SK-N-SH treated with all-trans-retinoic acid at 6 μM for 48 hours (cell line): ENCODE data around the gene NACC1.

ENCODE experiments used
- CREB5 ChIP-seq: fragments of 250-450 bp; sonication (Bioruptor Pico); IDR thresholded peaks from 2 replicates; pipeline ENCODE4 v1.5.1; 2020; ENCODE audit warnings: low read depth, mild to moderate bottlenecking, moderate library complexity
- PATZ1 ChIP-seq: fragments of 250-450 bp; sonication (Bioruptor Pico); IDR thresholded peaks from 2 replicates; pipeline ENCODE4 v1.8.0; 2020; ENCODE audit warnings: mild to moderate bottlenecking, moderate library complexity, borderline replicate concordance
- SNAI2 ChIP-seq: fragments of 250-450 bp; sonication (Bioruptor Pico); IDR thresholded peaks from 2 replicates; pipeline ENCODE4 v1.5.0; 2020; ENCODE audit warnings: mild to moderate bottlenecking, moderate library complexity
- ZC3H10 ChIP-seq: fragments of 250-450 bp; sonication (Bioruptor Pico); IDR thresholded peaks from 2 replicates; pipeline ENCODE4 v1.5.1; 2021; ENCODE audit warnings: mild to moderate bottlenecking, moderate library complexity
- ZFP30 ChIP-seq: fragments of 450-650 bp; formaldehyde crosslinking; IDR thresholded peaks from 2 replicates; pipeline ENCODE4 v1.5.0; 2022; ENCODE audit warnings: mild to moderate bottlenecking, moderate library complexity
- ZNF8 ChIP-seq: fragments of 450-650 bp; formaldehyde crosslinking; IDR thresholded peaks from 2 replicates; pipeline ENCODE4 v1.5.0; 2020; ENCODE audit warnings: mild to moderate bottlenecking, moderate library complexity

- TF ChIP-seq ZC3H10 (CRISPR knock-in tag) (no peak), SNAI2 (CRISPR knock-in tag) (no peak), PATZ1 (no peak), ZNF8 (CRISPR knock-in tag) (no peak), CREB5 (no peak), ZFP30 (CRISPR knock-in tag) (no peak)
These were observed at the start of gene NACC1 for GRCh38 chr19:13117772-13118423.
